ENCODE data around the gene SEZ6.
A peak's percentile ranks its signal among the peaks of the same experiment; 100 is the strongest.
"Not testable (repeated sequence)": the region's sequence is repeated elsewhere in the genome, so short reads cannot be mapped to it uniquely, and the experiment has no call there.

The SEZ6 gene

DNA sequence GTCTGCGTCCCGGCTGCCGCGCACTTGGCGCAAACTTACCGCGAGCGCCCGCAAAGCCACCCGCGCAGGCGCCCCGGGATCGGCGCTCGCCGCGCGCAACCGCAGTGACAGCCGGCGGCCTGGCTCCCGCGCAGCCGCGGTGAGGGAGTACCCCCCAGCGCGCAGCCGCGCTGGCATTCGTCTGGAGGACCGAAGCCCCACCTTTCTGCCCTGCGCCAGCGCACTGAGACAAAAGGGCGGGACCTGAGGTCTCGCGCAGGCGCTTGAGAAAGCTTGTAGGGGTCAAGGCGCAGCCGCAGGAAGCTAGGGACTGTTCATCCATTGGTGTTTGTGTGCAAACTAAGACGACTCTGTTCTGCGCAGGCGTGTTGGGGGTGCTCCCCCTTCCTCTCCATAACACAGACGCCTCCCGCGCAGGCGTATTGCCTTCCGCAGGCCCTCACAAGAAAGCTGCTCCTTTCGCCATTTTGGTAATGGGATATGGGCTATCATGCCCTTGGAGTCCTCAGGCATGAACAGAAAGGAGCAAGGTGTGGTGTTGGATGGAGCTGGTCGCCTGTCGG lies 54.3 kb downstream of the SEZ6 start, which contains the start of gene PHF12:
Gene PHF12, minus strand, starts transcription at position 91 of the 563 bp plus-strand sequence. CDS start 558 bp downstream, outside the sequence.
- peak; percentile 99 for DNase-seq

DNA sequence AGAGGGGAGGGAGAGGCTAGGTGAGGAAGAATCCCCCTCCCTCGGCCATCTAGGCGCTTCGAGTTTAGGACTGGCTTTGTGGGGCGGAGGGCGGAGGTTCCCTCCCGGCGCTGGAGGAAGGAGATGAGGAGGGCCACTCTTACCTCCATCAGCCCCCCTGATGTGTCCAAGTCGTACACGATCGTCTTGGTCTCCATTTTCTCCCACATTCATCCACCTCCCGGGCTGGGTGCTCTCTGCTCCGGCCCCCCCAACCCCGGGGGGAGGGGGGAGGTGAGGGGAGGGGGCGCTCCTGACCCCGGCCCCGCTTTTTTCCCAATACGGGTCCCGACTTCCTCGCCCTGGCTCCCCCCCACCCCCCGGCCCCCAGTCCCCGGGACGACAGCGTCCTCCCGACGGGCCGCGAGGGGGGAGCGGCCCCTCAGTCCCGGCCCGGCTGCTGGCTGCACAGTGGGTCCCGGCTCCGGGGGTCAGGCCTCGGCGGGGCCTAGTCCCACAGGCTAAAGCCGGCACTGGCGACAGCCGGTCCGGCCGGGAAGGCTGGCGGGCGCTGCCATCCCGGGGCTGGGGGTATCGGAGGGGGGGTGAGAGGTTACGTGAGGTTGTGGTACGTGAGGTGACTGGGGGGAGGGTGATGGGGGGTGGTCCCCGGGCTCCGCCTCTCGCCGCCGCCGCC lies 54.9 kb downstream of the SEZ6 start:
- no peak for DNase-seq

DNA sequence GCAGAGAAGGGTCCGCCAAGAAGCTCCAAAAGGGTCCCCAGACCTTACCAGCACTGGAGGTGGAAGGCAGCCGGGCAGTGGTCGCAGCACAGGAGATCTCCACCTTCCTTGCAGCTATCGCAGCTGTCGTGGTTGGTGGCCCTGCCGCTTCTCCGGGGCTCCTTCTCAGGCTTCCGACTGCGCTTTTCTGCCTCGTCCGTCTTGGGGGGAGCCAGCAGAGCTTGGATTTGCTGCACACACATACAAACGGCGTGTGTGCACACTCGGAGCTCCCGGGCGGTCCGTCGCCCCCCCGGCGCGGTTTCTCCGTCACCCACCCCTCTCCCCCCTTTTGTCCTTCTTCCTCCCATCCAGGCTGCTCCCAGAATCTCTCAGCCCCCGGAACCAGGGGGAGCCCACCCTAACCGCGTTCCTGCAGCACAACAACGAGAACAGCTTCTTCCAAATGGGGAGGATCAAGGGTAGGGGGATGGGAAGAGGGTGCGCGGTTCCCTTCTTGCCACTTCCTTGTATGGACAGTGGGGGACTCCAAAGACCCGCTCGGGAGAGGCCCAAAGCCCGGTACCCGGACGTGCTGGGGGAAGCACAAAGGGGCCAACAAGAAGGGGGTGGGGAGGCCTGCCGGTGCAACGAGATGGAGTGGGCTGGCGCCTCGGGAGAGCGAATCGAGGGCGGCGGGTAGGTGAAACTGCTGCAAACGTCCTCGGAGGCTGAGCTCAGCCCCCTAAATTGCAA lies 55.6 kb downstream of the SEZ6 start:
- DNase-seq, result no peak

DNA sequence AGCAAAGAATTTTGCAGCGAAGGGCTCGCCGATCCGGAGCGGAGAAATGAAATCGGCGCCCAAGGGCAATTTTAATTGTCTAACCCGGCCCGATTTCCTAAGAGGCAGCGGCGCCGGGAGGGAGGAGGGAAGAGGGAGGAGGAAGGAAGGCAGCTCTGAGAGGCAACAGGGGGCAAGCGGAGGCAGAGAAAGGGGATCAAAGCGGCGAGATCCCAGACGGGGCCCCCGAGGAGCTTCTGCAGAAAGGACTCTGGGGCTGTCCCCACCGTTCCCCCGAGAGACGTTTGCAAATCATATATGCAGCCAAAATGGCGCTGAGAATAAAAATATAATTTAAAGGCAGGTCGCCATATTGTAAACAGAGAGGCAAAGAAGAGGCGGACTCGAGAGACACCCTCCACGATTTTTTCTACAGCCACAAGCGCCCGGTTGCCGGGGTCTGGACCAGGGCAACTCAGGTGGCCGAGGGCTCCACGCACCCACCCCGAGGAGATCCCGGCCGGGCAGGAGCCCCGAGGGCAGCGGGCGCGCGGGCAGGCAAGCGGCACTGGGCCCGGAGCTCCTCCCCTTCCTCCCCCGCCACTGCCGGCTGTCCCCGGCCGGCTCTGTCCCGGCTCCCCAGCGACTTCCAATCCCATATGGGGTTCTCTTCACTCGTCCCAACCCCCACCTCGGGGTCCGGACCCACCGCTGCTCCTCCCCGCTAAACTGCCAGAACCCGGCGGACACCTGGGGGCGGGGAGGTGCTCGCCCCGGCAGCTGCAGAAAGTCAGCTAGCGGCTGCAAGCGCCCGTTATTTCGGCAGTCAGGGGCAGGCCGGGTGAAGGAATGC lies 56.4 kb downstream of the SEZ6 start:
- no peak for DNase-seq

DNA sequence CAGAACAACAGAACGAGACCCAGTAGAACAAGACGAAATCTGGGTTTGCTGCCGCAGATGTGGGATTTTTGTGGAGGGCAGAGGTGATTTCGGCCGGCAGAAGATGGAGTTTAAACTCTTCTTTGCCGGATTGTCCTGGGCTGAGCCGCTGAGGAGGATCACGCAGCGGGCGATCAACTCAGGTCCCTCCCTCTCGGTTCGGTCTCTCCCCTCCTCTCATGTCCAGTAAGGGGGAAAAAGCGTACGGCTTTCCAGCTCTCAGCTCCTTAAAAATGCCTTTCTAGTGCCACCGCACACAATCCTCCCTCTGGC lies 57.0 kb downstream of the SEZ6 start:
- no peak for DNase-seq

DNA sequence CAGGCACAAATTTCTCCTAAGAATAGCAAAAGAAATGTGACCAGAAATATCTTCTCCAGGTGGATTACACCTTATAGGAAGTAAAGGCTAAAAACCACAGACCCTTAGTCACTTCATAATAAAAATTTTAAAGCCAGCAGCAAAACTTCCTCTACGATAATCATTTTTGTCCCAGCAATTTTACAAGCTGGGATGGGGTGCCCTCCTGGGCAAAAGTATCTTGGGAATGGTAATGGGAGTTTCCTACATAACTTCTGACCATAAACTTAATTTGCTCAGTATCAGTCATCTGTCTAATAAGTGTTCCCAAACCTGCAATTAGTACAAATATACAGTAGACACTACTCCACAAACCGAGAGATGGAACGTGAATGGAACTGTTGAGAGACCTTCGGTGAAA lies 57.5 kb downstream of the SEZ6 start:
- no peak for DNase-seq

DNA sequence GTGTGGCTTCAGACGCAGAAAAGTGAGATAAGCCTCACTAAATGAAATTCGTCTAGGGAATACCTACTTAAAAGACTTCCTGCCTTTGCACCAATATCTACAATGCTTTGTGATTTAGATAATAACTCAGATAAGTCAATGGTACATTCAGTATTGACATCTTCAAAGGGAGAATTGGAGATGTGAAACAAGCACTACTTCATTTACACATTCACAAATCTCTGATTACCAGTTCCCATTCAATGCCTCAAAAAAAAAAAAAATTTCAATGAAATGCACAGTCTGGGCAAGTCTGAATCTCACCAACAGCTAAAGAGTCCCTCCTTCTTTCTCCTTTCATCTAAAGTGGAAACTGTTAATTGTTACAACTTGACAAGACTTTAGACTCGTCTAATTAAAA lies 58.2 kb downstream of the SEZ6 start:
- no peak for DNase-seq

DNA sequence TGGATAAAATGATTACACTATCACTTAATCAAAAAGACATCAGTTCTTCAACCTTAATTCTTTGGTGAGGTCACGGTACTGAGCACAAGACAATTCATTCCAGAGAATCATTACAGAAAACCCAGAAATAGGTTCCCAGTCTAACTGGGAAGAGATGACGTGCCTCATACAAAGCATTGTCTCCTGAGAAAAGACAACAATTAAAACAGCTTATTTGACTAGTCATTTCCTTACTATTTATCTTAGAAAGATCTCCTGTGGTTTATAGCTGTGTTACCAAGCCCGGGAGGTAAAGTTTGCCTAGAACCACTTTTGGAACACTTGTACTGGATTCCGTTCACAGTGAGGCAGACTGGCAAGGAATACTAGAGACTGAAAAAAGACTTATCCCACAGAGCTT lies 59.6 kb downstream of the SEZ6 start:
- no peak for DNase-seq

DNA sequence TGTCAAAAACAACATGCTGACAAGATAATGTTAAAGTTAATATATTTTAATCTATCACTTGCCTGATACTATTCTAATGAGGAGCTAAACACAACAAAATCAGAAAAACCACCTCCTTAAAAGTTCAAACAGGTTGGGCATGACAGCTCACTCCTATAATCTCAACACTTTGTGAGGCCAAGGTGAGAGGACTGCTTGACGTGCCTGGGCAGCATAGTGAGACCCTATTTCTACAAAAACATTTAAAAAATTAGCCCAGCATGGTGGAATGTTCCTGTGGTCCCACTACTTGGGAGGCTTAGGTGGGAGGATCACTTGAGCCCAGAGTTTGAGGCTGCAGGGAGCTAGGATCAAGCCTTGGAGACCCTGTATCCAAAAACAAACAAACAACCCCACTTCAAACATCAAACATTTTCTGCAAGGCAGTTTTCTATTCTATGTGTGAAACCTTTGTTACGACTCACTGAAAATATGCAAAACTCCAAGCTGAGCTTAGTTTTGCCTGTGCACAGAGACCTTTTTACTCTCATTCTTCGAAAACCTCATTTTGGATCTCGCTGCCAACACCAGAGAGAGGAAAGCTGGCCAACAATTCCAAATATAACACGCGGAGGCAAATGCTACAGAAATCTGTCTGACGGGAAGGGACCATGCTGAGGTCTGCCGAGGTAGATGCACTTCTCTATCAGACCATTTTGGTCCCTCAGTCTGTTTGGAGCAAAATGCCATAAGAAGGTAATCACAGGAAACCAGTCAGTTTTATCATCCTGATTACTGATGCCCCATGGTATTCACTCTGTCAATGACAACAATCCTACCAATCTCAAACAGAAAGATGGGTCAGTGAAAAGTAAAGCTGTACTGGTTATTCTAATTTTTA lies 60.7 kb downstream of the SEZ6 start:
- no peak for DNase-seq

DNA sequence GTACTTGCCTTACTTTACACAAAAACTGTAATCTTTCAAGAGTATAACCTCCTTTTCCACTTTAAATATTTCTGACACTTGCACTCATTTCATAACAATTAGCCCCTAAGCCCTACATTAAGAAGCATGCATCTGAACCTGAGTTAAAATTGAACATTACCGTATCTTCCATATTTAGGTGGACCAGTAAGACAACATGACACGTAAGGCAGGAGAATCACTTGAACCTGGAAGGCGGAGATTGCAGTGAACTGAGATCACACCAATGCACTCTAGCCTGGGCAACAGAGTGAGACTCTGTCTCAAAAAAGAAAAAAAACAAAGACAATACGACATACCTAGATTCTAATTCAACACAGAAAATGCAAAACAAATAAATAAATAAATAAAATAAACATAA lies 61.5 kb downstream of the SEZ6 start:
- no peak for DNase-seq

DNA sequence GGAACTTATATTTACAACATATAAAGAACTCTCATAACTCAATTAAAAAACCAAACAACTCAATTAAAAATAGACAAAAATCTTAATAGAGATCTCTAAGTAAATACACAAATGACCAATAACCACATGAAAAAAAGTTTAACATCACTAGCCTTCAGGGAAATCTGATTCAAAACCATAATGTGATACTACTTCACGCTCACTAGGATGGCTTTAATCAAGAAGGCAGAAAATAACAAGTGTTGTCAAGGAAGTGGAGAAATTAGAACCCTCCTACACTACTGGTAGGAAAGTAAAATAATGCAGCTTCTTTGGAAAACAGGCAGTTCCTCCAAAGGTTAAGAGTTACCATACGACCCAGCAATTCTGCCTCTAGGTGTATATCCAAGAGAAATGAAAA lies 62.9 kb downstream of the SEZ6 start:
- DNase-seq, result no peak

DNA sequence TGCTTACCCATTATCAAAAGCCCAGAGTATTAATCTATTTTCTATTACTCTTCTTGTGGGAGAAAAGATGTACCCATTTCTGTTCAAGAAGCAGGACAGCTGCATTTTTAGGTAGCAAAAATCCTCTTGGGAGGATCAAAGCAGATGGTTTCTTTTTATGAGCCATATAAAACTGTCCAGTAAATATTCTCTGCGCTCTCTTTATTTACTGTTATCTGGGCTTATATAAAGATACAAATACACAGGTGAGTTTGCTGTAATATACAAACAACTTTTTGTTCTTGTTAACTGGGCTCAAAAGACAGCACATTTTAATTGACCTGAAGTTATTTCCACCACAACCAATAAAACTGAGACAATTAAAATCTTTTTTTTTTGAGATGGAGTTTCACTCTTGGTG lies 64.6 kb downstream of the SEZ6 start:
- no peak for DNase-seq

DNA sequence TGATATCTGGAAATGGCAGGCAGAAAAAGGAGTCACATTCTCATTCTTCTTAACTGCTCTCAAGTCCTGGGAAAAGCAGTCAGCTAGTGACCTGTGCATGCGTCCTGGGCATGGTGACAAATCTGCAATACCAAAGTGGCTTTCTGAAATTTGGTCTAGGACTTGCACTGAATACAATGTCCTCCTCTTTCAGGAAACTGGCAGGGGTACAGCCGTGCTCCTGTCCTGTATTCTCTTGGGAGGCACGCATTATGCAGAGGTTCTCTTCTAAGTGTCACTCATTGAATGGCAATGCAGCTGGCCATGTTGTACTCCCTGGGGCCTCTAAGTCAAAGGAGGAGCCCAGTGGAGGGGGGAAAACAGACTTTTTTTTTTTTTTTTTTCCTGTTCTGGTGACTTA lies 65.2 kb downstream of the SEZ6 start:
- DNase-seq, result no peak

DNA sequence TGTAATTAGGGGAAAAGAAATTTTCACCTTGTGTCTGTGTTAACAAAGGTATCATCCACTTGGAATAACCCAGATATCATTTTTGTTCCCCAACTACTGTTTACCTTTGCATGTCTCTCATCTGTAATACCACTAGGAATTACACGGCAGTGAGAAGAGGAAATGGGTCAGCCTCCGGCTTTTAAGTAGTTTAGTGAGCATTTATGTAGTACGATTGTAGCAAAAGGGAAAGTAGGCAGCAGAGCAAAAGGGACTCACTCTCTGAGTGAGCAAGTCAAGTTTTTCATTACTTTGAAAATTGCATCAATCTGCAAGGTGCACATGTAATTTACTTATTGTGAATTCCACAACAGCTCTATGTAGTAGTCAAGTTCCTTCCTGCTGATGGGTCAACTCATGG lies 65.7 kb downstream of the SEZ6 start:
- no peak for DNase-seq

DNA sequence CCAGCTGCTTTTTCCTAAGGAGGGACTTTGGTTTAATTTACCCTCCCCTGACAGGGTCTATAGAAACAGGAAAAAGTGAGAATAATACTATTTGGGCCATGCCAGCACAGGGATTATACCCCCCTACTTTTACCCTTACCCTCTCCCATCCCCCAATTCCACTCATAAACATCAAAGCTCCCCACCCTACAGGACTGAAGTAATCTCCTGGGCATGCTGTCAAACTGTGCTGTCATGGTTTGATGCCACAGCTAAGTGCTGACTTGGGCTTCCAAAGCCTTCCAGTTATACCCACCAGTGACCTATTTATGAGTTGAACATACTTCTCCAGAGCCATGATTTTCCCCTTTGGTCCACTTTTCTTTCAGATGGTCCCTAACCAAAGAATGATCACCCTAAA lies 67.3 kb downstream of the SEZ6 start:
- DNase-seq, result no peak

DNA sequence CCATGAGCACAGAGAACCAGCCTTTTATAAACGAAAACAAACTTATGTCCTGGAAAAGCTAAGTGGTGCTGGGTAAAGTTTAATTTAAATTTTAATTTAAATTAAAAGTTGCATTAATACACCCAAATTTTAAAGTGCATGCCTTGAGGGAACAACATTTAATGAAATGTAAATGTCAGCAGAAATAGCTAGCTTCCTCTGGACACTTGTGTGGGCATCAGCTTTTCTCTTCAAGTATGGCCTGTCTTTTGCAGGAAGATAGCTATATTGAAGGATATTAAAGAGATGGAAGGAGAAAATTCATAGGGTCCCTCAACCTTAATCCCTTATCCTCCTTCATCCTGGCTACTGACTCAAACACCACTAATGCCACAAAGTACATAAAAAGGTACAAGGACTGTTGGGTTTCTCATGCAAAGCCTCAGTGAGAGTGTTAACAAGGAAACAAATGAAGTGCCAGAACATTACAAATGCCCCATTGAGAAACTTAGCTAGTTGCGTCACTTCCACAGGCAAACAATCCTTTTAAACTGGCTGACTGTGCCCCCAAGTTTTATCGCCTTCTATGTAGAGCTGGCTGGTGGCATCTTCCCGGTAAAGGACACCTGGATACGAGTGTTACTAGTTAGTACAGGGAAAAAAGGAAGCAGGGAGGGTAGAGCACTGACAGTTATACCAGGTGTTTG lies 68.6 kb downstream of the SEZ6 start:
- no peak for DNase-seq

DNA sequence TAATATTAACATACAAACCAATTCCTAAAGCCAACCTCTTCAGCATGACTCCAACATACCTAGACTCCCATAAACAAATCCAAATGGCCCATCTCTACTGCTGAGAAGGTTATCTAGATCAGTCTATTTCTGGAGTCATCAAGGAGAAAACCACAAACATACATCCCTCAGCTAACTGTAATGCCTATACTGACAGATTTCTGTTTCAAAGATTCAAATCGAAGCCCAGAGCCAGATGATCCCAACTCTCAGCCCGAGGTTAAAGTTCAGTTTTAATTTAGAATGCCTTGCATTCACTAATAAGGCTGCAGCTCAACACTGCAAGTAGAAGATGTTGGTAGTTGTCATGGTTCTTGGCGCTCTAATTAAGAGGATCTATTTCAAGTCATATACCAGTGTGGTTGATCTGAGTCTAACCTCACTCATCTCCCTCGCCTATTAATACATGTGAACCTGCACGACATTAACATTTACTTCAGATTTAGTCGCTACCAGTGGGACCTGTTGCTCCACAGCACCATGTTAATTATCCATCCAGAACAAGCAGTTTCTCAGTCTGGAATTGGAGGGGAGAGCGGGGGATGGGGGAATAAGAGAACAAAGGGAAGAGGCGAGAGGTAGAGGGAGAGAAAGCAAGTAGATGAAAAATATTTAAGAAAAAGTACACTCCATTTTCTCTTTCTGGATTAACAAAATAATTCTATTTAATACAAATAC lies 69.9 kb downstream of the SEZ6 start:
- no peak for DNase-seq

DNA sequence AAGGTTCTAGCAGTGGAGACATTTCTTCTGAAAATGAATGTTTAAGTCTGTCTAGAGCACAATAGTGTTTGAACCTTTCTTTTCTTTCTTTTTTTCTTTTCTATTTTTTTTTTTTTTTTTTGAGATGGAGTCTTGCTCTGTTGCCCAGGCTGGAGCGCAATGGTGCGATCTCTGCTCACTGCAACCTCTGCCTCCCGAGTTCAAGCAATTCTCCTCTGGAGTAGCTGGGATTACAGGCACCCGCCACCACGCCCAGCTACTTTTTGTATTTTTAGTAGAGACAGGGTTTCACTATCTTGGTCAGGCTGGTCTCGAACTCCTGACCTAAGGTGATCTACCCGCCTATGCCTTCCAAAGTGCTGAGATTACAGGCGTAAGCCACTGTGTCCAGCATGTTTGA lies 71.3 kb downstream of the SEZ6 start:
- not testable (repeated sequence) for DNase-seq

DNA sequence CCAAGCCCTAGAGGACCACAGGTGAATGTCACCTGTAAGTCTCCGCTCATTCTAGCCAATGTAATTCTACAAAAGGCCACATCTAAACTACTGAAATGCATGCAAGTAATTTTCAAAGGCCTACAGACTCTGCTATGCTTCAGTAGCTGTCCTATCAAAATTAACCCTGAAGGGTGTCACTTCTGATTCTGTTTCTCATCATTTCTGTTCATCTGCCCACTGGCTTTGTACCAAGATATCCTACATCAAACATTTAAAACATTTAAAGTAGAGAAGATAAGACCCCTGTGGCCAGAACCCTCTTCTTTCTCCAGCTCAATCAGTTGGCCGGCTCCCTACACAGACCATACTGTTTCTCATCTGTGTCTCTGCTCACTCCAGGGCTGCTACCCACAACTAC lies 76.0 kb downstream of the SEZ6 start:
- DNase-seq, result no peak

DNA sequence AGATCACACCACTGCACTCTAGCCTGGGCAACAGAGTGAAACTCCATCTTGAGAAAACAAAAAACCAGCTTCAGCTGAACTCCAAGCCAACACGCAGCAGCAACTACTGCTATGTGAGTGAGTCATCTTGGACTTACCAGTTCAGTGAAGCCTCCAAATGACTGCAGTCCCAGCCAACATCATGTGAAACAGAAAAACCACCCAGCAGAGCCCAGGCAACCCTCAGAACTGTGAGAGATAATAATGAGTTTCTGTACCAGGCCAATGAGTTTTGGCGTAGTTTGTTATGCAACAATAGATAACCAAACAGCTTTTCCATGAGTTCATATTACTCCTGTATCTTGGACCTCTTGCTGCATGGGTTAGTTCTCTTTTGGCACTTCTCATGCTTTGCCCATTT lies 77.8 kb downstream of the SEZ6 start:
- DNase-seq, result no peak

DNA sequence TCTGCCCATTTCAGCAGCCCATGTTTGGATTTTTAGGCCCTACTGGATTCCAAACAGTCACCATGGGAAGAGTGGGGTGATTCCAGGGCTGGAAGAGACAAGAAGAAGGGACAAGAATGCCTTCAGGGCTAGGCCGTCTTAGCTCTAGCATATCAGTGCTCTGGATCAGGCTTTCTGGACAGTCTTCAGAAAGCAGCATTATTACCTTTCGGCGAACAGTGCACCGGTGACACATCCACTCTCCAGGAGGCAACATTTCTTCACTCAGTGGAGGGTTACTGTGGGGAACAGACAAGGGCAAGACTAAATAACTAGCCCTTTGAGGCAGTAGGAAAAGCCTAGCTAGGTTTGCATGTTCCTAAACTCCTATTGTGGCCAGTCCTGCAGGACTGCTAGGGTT lies 79.0 kb downstream of the SEZ6 start:
- DNase-seq, result no peak

Data from amniotic stem cell (primary cell).